Upper lobe of right lung (tissue), 1 donor: ENCODE data around the gene NUTM1. TPM values are rescaled to one million over a fixed set of nuclear protein-coding genes. Genes with fewer than 3 reads are reported as not detected.

Source experiments
- ATAC-seq: fragments of 200-7000 bp; cut with Tn5 transposase; one replicate; pipeline ENCODE4 v1.9.1; 2020; ENCODE audit warnings: mild to moderate bottlenecking, moderate library complexity
- DNase-seq: peaks from one replicate; pipeline ENCODE4 v3.0.0-alpha.2; 2020
- H3K27ac ChIP-seq: fragments of 200-600 bp; one replicate; pipeline ENCODE4 v1.8.0; 2022
- H3K27me3 ChIP-seq: fragments of 200-600 bp; one replicate; pipeline ENCODE4 v1.8.0; 2022; ENCODE audit warnings: mild to moderate bottlenecking
- H3K36me3 ChIP-seq: fragments of 200-600 bp; one replicate; pipeline ENCODE4 v1.8.0; 2022
- H3K4me1 ChIP-seq: fragments of 200-600 bp; one replicate; pipeline ENCODE4 v1.8.0; 2022
- H3K4me3 ChIP-seq: fragments of 200-600 bp; one replicate; pipeline ENCODE4 v1.8.0; 2022; ENCODE audit warnings: mild to moderate bottlenecking
- H3K9me3 ChIP-seq: fragments of 200-600 bp; one replicate; pipeline ENCODE4 v1.8.0; 2022
- intact Hi-C: fragments of 100-400 bp; cut with DNase I; formaldehyde crosslinking; loops from one replicate; pipeline ENCODE4 v1.11.0; 2022
- total RNA-seq: library from RNA; stranded (reverse); fragmentation: NEBNext Ultra II Directional; extraction: Animal tissue kit (Norgen Biotek cat#: 25700); gene quantifications from one replicate; pipeline ENCODE4 v1.2.1, GENCODE V29; 2021
- TF ChIP-seq, protein P1 (sequence below): fragments of 200-600 bp; IDR thresholded peaks from one replicate; pipeline ENCODE4 v1.8.0; 2022; ENCODE audit warnings: antibody characterized with exemption
- donor health status: DM: no; HTN: yes; CAD: no; lungs with severe emphysema.

Gene NUTM1
- total RNA-seq, 1 donor from 2014 or later: not detected

DNA sequence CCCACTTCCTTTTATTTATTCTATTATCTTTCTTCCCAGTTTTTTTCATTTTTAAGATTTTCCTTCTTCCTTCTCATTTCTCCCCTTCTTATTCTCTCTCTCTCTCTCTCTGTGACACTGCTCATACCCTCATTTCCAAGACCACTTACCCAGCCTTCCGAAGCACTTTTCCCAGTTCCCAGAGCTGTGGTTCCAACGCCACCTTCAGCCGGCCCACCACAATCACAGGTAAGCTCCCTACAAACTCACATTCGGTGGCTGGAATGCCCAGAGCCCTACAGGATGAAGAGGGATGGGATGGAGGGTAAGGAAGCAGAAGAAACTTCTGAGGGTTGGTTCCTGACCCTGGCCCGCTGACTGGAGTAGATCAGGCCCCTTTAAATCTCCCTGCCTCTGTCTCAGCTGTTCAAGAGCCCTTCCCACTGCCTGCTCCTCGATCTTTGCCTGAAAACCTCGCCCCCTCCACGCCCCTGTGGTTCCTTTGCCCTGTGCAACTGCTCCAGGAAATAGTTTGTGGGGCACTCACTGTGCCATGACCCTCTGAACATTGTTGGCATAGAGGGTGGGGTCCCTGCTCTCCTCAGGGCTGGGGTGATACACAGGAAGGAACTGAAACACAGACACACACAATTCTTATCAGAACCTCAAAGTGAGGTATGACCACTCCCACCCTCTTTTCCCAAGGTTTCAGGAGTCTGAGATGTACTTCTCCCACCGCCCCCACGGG lies 19.1 kb downstream of the NUTM1 start:
- Histone ChIP-seq H3K27me3 (no peaks in the 10 kb centered on the region), H3K36me3 (peaks cover 25% of the 10 kb centered on the region), H3K4me3 (no peak overlapping the region), H3K27ac (no peak overlapping the region), H3K9me3 (no peaks in the 10 kb centered on the region), H3K4me1 (peaks cover 9% of the 10 kb centered on the region)
- DNase-seq (peak; percentile 36), ATAC-seq (no peak)
- intact Hi-C loops: no loop called here
- TF ChIP-seq, protein P1, sequence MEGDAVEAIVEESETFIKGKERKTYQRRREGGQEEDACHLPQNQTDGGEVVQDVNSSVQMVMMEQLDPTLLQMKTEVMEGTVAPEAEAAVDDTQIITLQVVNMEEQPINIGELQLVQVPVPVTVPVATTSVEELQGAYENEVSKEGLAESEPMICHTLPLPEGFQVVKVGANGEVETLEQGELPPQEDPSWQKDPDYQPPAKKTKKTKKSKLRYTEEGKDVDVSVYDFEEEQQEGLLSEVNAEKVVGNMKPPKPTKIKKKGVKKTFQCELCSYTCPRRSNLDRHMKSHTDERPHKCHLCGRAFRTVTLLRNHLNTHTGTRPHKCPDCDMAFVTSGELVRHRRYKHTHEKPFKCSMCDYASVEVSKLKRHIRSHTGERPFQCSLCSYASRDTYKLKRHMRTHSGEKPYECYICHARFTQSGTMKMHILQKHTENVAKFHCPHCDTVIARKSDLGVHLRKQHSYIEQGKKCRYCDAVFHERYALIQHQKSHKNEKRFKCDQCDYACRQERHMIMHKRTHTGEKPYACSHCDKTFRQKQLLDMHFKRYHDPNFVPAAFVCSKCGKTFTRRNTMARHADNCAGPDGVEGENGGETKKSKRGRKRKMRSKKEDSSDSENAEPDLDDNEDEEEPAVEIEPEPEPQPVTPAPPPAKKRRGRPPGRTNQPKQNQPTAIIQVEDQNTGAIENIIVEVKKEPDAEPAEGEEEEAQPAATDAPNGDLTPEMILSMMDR: no peak

DNA sequence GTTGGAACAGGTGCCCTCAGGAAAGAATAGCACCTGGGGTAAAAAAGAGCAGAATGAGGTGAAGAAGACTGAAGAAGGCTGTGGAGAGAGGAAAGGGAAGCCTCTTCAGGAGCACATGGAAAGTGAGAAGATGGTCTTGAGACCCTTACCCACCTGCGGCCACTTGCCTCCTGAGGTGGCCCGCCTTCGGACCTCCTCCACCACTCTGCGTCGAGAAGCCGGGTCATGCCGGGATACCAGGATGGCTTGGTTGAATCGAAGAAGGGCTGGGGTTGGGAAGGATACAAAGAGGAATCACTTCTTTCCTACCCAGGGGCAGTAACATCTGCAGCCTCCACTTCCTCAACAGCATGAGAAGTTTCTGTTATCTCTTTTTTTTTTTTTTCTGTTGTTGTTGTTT lies 20.9 kb downstream of the NUTM1 start:
- peaks cover 17% of the 10 kb centered on the region for H3K36me3 ChIP-seq
- no peak overlapping the region for H3K4me3 ChIP-seq
- no peaks in the 10 kb centered on the region for H3K9me3 ChIP-seq
- intact Hi-C loops: no loop called here
- H3K27me3 ChIP-seq: no peaks in the 10 kb centered on the region
- DNase-seq (no peak), ATAC-seq (no peak)
- H3K4me1 ChIP-seq: peaks cover 9% of the 10 kb centered on the region
- H3K27ac ChIP-seq: no peak overlapping the region
- TF ChIP-seq, protein P1: no peak

DNA sequence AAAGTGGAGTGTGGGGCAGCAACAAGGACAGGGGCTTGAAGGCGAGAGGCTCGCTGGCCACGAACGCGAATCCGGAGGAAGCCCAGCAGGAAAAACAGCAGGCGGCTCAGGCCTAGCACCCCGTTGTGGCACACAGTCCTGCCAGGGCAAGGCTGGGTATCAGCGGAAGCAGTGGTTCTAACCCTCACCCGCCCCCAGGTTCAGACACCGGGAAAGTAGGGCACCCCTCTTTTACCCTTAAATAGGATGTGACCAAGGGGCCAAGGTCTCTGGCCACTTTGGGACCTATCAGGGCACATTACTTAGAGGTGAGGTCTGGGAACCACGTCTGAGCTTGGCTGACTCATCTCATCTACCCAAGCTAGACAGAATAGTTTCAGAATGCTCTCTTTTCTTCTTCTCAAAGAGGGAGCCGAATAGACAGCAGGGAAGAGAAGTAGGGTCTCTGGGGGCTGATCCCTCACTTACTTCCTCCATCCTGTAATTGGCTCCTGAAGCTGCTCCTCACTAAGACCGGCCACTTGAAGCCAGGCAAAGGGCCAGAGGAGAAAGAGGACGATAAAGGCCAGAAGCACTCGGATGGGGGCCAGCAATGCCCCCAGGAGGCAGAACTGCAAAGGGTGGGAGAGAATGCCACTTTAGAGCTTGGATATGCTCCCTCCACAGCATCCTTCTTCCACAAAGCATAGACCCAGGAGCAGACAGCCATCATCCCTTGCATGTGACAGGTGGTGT lies 22.1 kb downstream of the NUTM1 start:
- DNase-seq: peak; percentile 52
- Histone ChIP-seq H3K36me3 (peaks cover 6% of the 10 kb centered on the region), H3K9me3 (no peaks in the 10 kb centered on the region), H3K4me1 (peaks cover 9% of the 10 kb centered on the region), H3K4me3 (peak overlapping the region; percentile 98), H3K27ac (no peak overlapping the region), H3K27me3 (no peaks in the 10 kb centered on the region)
- no peak for ATAC-seq
- intact Hi-C loops: no loop called here
- TF ChIP-seq, protein P1: no peak

DNA sequence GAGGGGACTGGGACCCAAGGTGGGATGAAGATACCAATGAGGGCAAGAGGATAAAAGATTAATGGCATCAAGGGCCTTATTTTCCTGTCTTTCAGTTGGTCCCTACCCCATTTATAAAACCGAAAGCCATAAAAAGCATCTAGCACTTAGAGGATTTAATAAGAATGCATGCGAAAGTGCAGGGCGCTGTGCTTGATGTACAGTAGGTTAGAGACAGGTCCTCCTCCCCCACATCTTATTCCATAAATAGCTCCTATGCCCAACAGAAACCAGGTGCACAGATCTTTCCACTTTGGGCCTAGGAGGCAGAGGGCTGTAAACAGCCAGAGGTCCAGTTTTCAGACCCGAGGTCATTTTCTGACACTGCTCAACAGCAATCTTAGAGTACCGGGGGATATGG lies 22.7 kb downstream of the NUTM1 start:
- peaks cover under 1% of the 10 kb centered on the region for H3K36me3 ChIP-seq
- intact Hi-C loops: no loop called here
- no peak overlapping the region for H3K27ac ChIP-seq
- ATAC-seq (no peak), DNase-seq (no peak)
- peaks cover 9% of the 10 kb centered on the region for H3K4me1 ChIP-seq
- H3K27me3 ChIP-seq: no peaks in the 10 kb centered on the region
- TF ChIP-seq, protein P1: no peak
- H3K4me3 ChIP-seq: peak overlapping the region; percentile 98
- no peaks in the 10 kb centered on the region for H3K9me3 ChIP-seq

DNA sequence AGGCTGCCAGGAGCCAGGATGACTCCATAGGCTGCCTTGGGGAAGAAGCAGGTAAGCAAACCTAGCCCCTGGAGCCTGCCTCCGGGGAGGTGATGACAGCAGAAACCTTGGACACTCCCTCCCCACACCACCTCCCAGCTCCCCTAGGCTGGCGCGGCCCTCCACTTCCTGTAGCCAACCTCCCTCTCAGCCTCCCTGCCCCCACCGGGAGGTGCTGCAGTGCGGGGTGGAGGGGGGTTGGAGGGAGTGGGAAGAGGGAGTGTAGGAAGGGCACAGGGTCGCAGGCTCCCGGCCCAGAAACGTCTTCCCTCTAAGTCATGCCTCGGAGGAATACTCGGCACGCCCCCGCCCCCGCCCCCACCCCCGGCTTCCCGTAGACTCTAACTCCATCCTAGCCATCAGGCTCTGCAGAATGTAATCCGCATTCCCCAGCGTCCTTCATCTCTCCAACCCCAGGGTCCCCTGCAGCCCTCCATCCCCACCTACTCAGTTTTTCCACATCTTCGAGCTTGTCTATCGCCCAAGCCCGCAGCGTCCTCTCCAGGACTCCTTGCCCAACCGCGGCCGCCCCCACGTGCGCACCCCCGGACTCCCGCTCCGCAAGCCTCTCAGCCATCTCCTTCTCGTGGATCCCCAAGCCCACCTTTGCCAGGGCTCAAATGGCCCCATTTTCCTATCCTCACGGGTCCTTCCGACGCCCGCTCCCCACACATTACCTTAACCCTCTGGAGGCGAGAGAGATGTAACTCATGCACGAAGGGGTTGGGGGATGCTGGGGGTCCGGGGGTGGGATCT lies 23.4 kb downstream of the NUTM1 start:
- peaks cover 9% of the 10 kb centered on the region for H3K4me1 ChIP-seq
- H3K4me3 ChIP-seq: peak overlapping the region; percentile 98
- intact Hi-C loops: no loop called here
- H3K9me3 ChIP-seq: no peaks in the 10 kb centered on the region
- H3K27ac ChIP-seq: peak overlapping the region; percentile 98
- DNase-seq (peak; percentile 82), ATAC-seq (peak; percentile 55)
- H3K36me3 ChIP-seq: no peaks in the 10 kb centered on the region
- TF ChIP-seq, protein P1: no peak
- H3K27me3 ChIP-seq: no peaks in the 10 kb centered on the region
